GM18519 (cell line): ENCODE results near the gene SLC25A10.

Experiments
- ATAC-seq: cut with Tn5 transposase; IDR thresholded peaks from one replicate; pipeline ENCODE4 v1.9.1; 2021; ENCODE audit warnings: mild to moderate bottlenecking, moderate library complexity; ENCODE audit not compliant: unreplicated experiment, low FRiP score

The SLC25A10 gene

GRCh38 chr17:81685108-81685507, 27.0 kb upstream of the SLC25A10 start:
- ATAC-seq: no peak

- no peak for ATAC-seq
Measured at GRCh38 chr17:81686614-81687013, 25.5 kb upstream of the SLC25A10 start.

- no peak for ATAC-seq
Measured at GRCh38 chr17:81687770-81688541, 24.1 kb upstream of the SLC25A10 start.

GRCh38 chr17:81688616-81689015, 23.5 kb upstream of the SLC25A10 start:
- no peak for ATAC-seq

GRCh38 chr17:81690066-81690465, 22.0 kb upstream of the SLC25A10 start:
- no peak for ATAC-seq

- ATAC-seq: no peak
Measured at GRCh38 chr17:81690549-81690948, 21.5 kb upstream of the SLC25A10 start.

- no peak for ATAC-seq
Measured at GRCh38 chr17:81691196-81691595, 20.9 kb upstream of the SLC25A10 start.

- ATAC-seq: no peak
Measured at GRCh38 chr17:81691608-81692007, 20.5 kb upstream of the SLC25A10 start.

GRCh38 chr17:81693509-81694210, 18.4 kb upstream of the SLC25A10 start:
- no peak for ATAC-seq

GRCh38 chr17:81694810-81695209, 17.3 kb upstream of the SLC25A10 start:
- ATAC-seq: no peak

- ATAC-seq: no peak
Measured at GRCh38 chr17:81695211-81695610, 16.9 kb upstream of the SLC25A10 start.

GRCh38 chr17:81695801-81696200, 16.3 kb upstream of the SLC25A10 start:
- no peak for ATAC-seq

GRCh38 chr17:81696218-81696941, 15.7 kb upstream of the SLC25A10 start:
- ATAC-seq: no peak

- ATAC-seq: no peak
Measured at GRCh38 chr17:81697261-81698044, 14.6 kb upstream of the SLC25A10 start.

GRCh38 chr17:81700353-81701287, 11.5 kb upstream of the SLC25A10 start:
- ATAC-seq: no peak

- ATAC-seq: no peak
Measured at GRCh38 chr17:81701288-81702071, 10.6 kb upstream of the SLC25A10 start.

- ATAC-seq: peak; percentile 59
Measured at GRCh38 chr17:81702934-81703746, 8.9 kb upstream of the SLC25A10 start, which contains the start of gene MRPL12. Gene MRPL12, plus strand, starts transcription at chr17:81703367. Its CDS starts 135 bp downstream, at chr17:81703502.
